ENCODE results near the gene CTSW. TPM values are rescaled to one million over a fixed set of nuclear protein-coding genes. Genes with fewer than 3 reads are reported as not detected.

The CTSW gene
- total RNA-seq, 1 experiment from 2014 or later: not detected

DNA sequence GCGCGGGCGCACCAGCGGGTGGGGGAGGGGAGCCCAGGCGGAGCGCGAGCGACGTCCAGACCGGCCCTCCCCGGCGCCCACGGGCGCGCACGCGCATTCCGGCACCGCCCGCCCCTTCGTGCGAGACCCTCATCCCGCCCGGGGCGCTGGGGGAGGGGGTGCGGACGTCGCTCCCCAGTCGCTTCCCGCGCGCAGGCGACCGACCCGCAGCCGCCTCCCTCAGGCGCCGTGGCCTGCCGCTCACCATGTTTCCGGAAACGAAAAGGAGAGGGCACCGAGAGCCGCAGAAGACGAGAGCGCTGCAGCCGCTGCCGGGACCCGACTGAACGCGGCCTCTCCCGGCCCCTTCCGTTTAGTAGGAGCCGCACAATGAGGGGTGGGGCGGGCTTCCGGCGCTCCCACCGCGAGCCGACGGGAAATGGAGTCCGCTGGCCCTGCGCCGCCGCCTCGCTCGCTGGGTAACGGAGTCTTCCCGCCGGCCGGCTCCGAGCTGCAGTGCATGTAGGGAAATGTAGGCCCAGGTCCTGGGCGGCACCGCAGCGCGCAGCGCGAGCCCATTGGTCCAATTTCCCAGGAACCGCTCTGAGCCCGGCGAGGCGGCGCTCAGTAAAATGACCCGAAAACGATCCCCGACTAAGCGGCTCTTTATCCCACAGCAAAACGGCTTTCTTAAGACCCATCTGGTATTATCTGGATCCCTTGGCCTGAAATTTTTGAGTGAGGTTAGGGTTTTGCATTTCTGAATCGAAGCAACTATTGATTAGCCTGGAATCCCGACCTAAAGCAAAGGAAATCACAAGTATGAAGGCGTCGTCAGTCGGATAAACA is 21.6 kb upstream of the CTSW start, which contains the start of gene CFL1 (continued):
- TF ChIP-seq, protein P1, sequence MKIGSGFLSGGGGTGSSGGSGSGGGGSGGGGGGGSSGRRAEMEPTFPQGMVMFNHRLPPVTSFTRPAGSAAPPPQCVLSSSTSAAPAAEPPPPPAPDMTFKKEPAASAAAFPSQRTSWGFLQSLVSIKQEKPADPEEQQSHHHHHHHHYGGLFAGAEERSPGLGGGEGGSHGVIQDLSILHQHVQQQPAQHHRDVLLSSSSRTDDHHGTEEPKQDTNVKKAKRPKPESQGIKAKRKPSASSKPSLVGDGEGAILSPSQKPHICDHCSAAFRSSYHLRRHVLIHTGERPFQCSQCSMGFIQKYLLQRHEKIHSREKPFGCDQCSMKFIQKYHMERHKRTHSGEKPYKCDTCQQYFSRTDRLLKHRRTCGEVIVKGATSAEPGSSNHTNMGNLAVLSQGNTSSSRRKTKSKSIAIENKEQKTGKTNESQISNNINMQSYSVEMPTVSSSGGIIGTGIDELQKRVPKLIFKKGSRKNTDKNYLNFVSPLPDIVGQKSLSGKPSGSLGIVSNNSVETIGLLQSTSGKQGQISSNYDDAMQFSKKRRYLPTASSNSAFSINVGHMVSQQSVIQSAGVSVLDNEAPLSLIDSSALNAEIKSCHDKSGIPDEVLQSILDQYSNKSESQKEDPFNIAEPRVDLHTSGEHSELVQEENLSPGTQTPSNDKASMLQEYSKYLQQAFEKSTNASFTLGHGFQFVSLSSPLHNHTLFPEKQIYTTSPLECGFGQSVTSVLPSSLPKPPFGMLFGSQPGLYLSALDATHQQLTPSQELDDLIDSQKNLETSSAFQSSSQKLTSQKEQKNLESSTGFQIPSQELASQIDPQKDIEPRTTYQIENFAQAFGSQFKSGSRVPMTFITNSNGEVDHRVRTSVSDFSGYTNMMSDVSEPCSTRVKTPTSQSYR (CRISPR knock-in tag; IDR thresholded peaks at IDR 0.05): peak; percentile 73
- TF ChIP-seq NFATC4 (CRISPR knock-in tag; IDR thresholded peaks at IDR 0.05) (peak; percentile 72; the same call in 1 of the 2 replicates), FOXK1 (CRISPR knock-in tag; IDR thresholded peaks at IDR 0.05) (peak; percentile 87), GTF2I (CRISPR knock-in tag; conservative IDR thresholded peaks at IDR 0.05) (no peak), ELF4 (CRISPR knock-in tag; IDR thresholded peaks at IDR 0.05; ENCODE audit: low read depth) (no peak), ATF1 (CRISPR knock-in tag; IDR thresholded peaks at IDR 0.05) (no peak), SOX15 (CRISPR knock-in tag; IDR thresholded peaks at IDR 0.05) (no peak), ZNF423 (CRISPR knock-in tag; IDR thresholded peaks at IDR 0.05) (no peak), ZNF138 (CRISPR knock-in tag; conservative IDR thresholded peaks at IDR 0.05) (no peak), CBFB (CRISPR knock-in tag; IDR thresholded peaks at IDR 0.05; ENCODE audit: low read depth) (0 out of 2 replicates have a peak, but pooled peaks have one; percentile 13), TEAD1 (CRISPR knock-in tag; IDR thresholded peaks at IDR 0.05) (peak; percentile 37; the same call in 1 of the 2 replicates), ZNF219 (CRISPR knock-in tag; IDR thresholded peaks at IDR 0.05; ENCODE audit: borderline replicate concordance) (peak; percentile 76; the same call in 1 of the 2 replicates), TP53 (CRISPR knock-in tag; IDR thresholded peaks at IDR 0.05) (no peak), ZNF416 (CRISPR knock-in tag; IDR thresholded peaks at IDR 0.05) (peak; percentile 84; the same call in 1 of the 2 replicates), ETV6 (CRISPR knock-in tag; IDR thresholded peaks at IDR 0.05) (peak; percentile 89), MYBL2 (CRISPR knock-in tag; IDR thresholded peaks at IDR 0.05) (peak; percentile 79), NR3C1 (CRISPR knock-in tag; conservative IDR thresholded peaks at IDR 0.05; ENCODE audit: low read depth) (no peak), NR2C2 (CRISPR knock-in tag; IDR thresholded peaks at IDR 0.05) (no peak), JUN (CRISPR knock-in tag; IDR thresholded peaks at IDR 0.05) (no peak), GRHL2 (CRISPR knock-in tag; IDR thresholded peaks at IDR 0.05; ENCODE audit: insufficient replicate concordance, severe bottlenecking) (no peak), TEAD4 (CRISPR knock-in tag; IDR thresholded peaks at IDR 0.05) (no peak), ZNF396 (CRISPR knock-in tag; IDR thresholded peaks at IDR 0.05; ENCODE audit: borderline replicate concordance) (no peak), SP1 (CRISPR knock-in tag; conservative IDR thresholded peaks at IDR 0.05) (peak; percentile 93)
- TF ChIP-seq, protein P2, sequence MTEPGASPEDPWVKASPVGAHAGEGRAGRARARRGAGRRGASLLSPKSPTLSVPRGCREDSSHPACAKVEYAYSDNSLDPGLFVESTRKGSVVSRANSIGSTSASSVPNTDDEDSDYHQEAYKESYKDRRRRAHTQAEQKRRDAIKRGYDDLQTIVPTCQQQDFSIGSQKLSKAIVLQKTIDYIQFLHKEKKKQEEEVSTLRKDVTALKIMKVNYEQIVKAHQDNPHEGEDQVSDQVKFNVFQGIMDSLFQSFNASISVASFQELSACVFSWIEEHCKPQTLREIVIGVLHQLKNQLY (CRISPR knock-in tag; IDR thresholded peaks at IDR 0.05): no peak
- TF ChIP-seq, protein P3, sequence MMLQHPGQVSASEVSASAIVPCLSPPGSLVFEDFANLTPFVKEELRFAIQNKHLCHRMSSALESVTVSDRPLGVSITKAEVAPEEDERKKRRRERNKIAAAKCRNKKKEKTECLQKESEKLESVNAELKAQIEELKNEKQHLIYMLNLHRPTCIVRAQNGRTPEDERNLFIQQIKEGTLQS (CRISPR knock-in tag; conservative IDR thresholded peaks at IDR 0.05): no peak
- TF ChIP-seq, protein P4, sequence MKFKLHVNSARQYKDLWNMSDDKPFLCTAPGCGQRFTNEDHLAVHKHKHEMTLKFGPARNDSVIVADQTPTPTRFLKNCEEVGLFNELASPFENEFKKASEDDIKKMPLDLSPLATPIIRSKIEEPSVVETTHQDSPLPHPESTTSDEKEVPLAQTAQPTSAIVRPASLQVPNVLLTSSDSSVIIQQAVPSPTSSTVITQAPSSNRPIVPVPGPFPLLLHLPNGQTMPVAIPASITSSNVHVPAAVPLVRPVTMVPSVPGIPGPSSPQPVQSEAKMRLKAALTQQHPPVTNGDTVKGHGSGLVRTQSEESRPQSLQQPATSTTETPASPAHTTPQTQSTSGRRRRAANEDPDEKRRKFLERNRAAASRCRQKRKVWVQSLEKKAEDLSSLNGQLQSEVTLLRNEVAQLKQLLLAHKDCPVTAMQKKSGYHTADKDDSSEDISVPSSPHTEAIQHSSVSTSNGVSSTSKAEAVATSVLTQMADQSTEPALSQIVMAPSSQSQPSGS (CRISPR knock-in tag; IDR thresholded peaks at IDR 0.05; ENCODE audit: borderline replicate concordance, low read depth): no peak
- TF ChIP-seq, protein P5, sequence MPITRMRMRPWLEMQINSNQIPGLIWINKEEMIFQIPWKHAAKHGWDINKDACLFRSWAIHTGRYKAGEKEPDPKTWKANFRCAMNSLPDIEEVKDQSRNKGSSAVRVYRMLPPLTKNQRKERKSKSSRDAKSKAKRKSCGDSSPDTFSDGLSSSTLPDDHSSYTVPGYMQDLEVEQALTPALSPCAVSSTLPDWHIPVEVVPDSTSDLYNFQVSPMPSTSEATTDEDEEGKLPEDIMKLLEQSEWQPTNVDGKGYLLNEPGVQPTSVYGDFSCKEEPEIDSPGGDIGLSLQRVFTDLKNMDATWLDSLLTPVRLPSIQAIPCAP (CRISPR knock-in tag; IDR thresholded peaks at IDR 0.05): 0 out of 2 replicates have a peak, but pooled peaks have one; percentile 54
- TF ChIP-seq, protein P6, sequence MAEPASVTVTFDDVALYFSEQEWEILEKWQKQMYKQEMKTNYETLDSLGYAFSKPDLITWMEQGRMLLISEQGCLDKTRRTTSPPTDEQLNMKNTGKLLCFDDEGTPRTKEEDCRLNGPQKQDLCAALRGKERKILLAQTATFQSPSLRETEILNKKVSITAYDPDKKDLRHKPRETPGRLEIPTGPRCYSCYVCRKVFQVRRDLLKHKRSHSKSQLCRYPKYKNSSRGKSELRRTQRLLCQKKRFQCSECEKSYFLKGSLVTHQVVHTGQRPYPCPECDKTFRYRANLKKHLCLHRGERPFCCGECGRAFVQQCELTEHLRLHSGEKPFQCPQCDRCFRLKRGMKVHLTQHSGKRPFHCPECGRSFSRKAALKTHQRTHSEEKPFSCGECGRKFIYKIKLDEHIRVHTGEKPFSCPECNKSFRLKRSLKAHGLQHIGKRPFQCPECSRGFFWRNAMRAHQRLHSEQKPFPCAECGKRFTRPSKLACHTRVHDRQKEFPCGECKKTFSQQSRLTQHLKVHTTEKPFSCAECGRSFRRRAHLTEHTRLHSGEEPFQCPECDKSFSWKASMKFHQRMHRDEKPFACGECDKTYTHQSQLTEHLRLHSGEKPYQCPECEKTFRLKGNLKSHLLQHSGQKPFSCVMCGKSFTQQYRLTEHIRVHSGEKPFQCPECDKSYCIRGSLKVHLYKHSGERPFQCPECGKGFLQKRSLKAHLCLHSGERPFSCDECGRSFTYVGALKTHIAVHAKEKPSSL (CRISPR knock-in tag; conservative IDR thresholded peaks at IDR 0.05): no peak
- TF ChIP-seq, protein P7, sequence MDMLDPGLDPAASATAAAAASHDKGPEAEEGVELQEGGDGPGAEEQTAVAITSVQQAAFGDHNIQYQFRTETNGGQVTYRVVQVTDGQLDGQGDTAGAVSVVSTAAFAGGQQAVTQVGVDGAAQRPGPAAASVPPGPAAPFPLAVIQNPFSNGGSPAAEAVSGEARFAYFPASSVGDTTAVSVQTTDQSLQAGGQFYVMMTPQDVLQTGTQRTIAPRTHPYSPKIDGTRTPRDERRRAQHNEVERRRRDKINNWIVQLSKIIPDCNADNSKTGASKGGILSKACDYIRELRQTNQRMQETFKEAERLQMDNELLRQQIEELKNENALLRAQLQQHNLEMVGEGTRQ (CRISPR knock-in tag; IDR thresholded peaks at IDR 0.05): no peak
